ENCODE measurements around the gene PRM1.

DNA sequence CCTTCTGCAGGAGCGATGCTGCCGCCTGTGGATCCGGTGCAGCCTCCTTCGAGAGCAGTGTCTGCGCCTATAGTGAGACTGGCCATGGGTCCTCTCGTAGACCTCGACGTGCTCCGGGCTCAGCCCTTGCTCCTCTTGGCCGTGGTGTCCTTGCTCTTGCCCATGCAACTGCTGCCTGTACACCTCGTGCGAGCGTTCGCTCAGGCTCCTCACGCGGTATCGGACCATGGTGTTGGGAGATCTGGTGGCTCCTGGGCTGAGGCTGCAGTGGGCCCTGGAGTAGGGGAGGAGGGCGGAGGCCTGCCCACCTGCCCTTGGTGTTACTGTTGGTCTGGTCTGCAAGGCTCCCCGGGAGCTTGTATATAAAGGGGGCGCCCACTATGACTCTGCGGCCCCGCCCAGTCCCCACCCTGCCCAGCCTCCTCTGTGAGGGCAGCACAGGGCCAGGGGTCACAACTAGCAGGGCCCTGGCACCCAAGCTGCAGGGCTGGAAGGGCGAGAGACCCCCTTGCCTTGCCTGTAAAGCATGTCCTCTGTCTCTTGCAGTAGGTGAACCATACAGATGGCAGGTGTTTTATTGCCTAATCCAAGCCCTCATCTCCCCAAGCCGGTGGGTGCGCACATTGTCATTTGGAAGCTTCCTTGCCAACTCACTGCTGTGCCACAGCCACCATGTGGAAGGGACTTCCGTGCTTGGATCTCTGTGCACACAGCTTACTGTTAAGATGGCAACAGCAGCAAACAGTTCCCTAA is 4.8 kb downstream of the PRM1 start, which contains the start of gene PRM2:
- TF ChIP-seq, protein P1, sequence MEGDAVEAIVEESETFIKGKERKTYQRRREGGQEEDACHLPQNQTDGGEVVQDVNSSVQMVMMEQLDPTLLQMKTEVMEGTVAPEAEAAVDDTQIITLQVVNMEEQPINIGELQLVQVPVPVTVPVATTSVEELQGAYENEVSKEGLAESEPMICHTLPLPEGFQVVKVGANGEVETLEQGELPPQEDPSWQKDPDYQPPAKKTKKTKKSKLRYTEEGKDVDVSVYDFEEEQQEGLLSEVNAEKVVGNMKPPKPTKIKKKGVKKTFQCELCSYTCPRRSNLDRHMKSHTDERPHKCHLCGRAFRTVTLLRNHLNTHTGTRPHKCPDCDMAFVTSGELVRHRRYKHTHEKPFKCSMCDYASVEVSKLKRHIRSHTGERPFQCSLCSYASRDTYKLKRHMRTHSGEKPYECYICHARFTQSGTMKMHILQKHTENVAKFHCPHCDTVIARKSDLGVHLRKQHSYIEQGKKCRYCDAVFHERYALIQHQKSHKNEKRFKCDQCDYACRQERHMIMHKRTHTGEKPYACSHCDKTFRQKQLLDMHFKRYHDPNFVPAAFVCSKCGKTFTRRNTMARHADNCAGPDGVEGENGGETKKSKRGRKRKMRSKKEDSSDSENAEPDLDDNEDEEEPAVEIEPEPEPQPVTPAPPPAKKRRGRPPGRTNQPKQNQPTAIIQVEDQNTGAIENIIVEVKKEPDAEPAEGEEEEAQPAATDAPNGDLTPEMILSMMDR (IDR thresholded peaks at IDR 0.05; ENCODE audit: control extremely low read depth in 1 of 3, insufficient read depth in 1 of 3, low read depth in 1 of 3, low read length in 3 of 3): no peak
- TF ChIP-seq YY1 (IDR thresholded peaks at IDR 0.05; ENCODE audit: low read depth, low read length): no peak
- TF ChIP-seq HDAC2 (IDR thresholded peaks at IDR 0.05; ENCODE audit: borderline replicate concordance in 1 of 2, low read depth in 2 of 2, low read length in 2 of 2): no peak
- no peak for TF ChIP-seq POLR2A (IDR thresholded peaks at IDR 0.05; ENCODE audit: control extremely low read depth in 1 of 2, low read depth in 2 of 2, low read length in 2 of 2)
- TF ChIP-seq PHF8 (conservative IDR thresholded peaks at IDR 0.05; ENCODE audit: low read depth, low read length): no peak
- no peak for TF ChIP-seq POLR2AphosphoS5 (IDR thresholded peaks at IDR 0.05; ENCODE audit: low read depth, low read length)
- TF ChIP-seq HDAC6 (IDR thresholded peaks at IDR 0.05; ENCODE audit: low read depth, low read length): no peak
- no peak for TF ChIP-seq MAFK (IDR thresholded peaks at IDR 0.05; ENCODE audit: low read depth, low read length)
- TF ChIP-seq, protein P2, sequence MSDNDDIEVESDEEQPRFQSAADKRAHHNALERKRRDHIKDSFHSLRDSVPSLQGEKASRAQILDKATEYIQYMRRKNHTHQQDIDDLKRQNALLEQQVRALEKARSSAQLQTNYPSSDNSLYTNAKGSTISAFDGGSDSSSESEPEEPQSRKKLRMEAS (IDR thresholded peaks at IDR 0.05): no peak

Measured in H1 (cell line).